RWPE2 (cell line): Measurements from ENCODE around the gene ISM1.

Experiments used
- ATAC-seq: fragments of 200-7000 bp; cut with Tn5 transposase; 3 replicates; pipeline ENCODE4 v1.9.1; 2021; ENCODE audit warnings: low read depth
- DNase-seq: peaks from one replicate; pipeline ENCODE4 v3.0.0-alpha.2; 2020; ENCODE audit warnings: low spot score
- H3K27ac ChIP-seq: fragments of 450-650 bp; 2 replicates; pipeline ENCODE4 v1.5.1; 2017; ENCODE audit warnings: mild to moderate bottlenecking; ENCODE audit not compliant: poor library complexity, severe bottlenecking
- H3K27me3 ChIP-seq: fragments of 250-450 bp; sonication (Bioruptor Pico); 2 replicates; pipeline ENCODE4 v1.5.1; 2021; ENCODE audit warnings: mild to moderate bottlenecking, moderate library complexity; ENCODE audit not compliant: insufficient read depth, poor library complexity, severe bottlenecking
- H3K36me3 ChIP-seq: fragments of 250-450 bp; sonication (Bioruptor Pico); 2 replicates; pipeline ENCODE4 v1.5.1; 2020; ENCODE audit warnings: low read depth, mild to moderate bottlenecking, moderate library complexity
- H3K4me1 ChIP-seq: fragments of 250-450 bp; sonication (Bioruptor Pico); 2 replicates; pipeline ENCODE4 v1.5.1; 2021; ENCODE audit warnings: mild to moderate bottlenecking, moderate library complexity; ENCODE audit not compliant: insufficient read depth, poor library complexity, severe bottlenecking
- H3K4me3 ChIP-seq: fragments of 250-450 bp; sonication (Bioruptor Pico); 2 replicates; pipeline ENCODE4 v1.5.1; 2021; ENCODE audit warnings: mild to moderate bottlenecking, moderate library complexity; ENCODE audit not compliant: severe bottlenecking
- H3K9me3 ChIP-seq: fragments of 250-450 bp; sonication (Bioruptor Pico); 2 replicates; pipeline ENCODE4 v1.5.1; 2021; ENCODE audit warnings: mild to moderate bottlenecking, moderate library complexity; ENCODE audit not compliant: severe bottlenecking
- CTCF ChIP-seq: fragments of 450-650 bp; IDR thresholded peaks from one replicate; pipeline ENCODE4 v1.5.1; 2017; ENCODE audit warnings: mild to moderate bottlenecking, moderate library complexity; ENCODE audit not compliant: poor library complexity, severe bottlenecking

ISM1 gene

GRCh38 chr20:13236990-13237720, 16.1 kb downstream of the ISM1 start:
- Histone ChIP-seq H3K36me3 (no peaks in the 10 kb centered on the region), H3K4me3 (no peak overlapping the region), H3K27me3 (no peaks in the 10 kb centered on the region), H3K4me1 (no peaks in the 10 kb centered on the region), H3K9me3 (no peaks in the 10 kb centered on the region), H3K27ac (no peak overlapping the region)
- DNase-seq (no peak), ATAC-seq (no peak)
- no peak for TF ChIP-seq CTCF

GRCh38 chr20:13238001-13238653, 17.1 kb downstream of the ISM1 start:
- no peaks in the 10 kb centered on the region for H3K36me3 ChIP-seq
- no peaks in the 10 kb centered on the region for H3K4me1 ChIP-seq
- no peak overlapping the region for H3K4me3 ChIP-seq
- no peak for ATAC-seq
- DNase-seq: no peak
- H3K9me3 ChIP-seq: no peaks in the 10 kb centered on the region
- H3K27ac ChIP-seq: no peak overlapping the region
- H3K27me3 ChIP-seq: no peaks in the 10 kb centered on the region
- no peak for TF ChIP-seq CTCF

GRCh38 chr20:13243826-13244376, 22.8 kb downstream of the ISM1 start:
- Histone ChIP-seq H3K27ac (no peak overlapping the region), H3K27me3 (no peaks in the 10 kb centered on the region), H3K4me1 (peaks cover 21% of the 10 kb centered on the region), H3K9me3 (no peaks in the 10 kb centered on the region), H3K36me3 (no peaks in the 10 kb centered on the region), H3K4me3 (no peak overlapping the region)
- TF ChIP-seq CTCF: no peak
- peak; percentile 87 for ATAC-seq
- no peak for DNase-seq

- DNase-seq (no peak), ATAC-seq (no peak)
- Histone ChIP-seq H3K27me3 (no peaks in the 10 kb centered on the region), H3K9me3 (no peaks in the 10 kb centered on the region), H3K36me3 (no peaks in the 10 kb centered on the region), H3K4me1 (peaks cover 21% of the 10 kb centered on the region), H3K27ac (no peak overlapping the region), H3K4me3 (no peak overlapping the region)
- TF ChIP-seq CTCF: no peak
Measured at GRCh38 chr20:13245250-13245723, 24.2 kb downstream of the ISM1 start.
